GM23338 (cell line): Measurements from ENCODE around the gene HSD17B2. TPM values are rescaled to one million over a fixed set of nuclear protein-coding genes. Genes with fewer than 3 reads are reported as not detected.

ENCODE experiments used
- ATAC-seq: fragments of 200-7000 bp; cut with Tn5 transposase; 3 replicates; pipeline ENCODE4 v1.9.1; 2020
- DNase-seq: peaks from one replicate; pipeline ENCODE4 v3.0.0-alpha.2; 2015; ENCODE audit warnings: low spot score
- H2AFZ ChIP-seq: fragments of 200-600 bp; sonication (generic); 2 replicates; pipeline ENCODE4 v1.8.0; 2016; ENCODE audit warnings: antibody characterized with exemption, mild to moderate bottlenecking, moderate library complexity
- H3F3A ChIP-seq: fragments of 200-600 bp; sonication (generic); replicated peaks from 2 replicates; pipeline ENCODE4 v1.8.0; 2017; ENCODE audit warnings: antibody characterized with exemption, mixed run types, low read depth
- H3K27ac ChIP-seq: fragments of 200-600 bp; sonication (generic); 2 replicates; pipeline ENCODE4 v1.6.1; 2016; ENCODE audit warnings: low read depth
- H3K27me3 ChIP-seq: fragments of 200-600 bp; sonication (generic); 2 replicates; pipeline ENCODE4 v1.8.0; 2016; ENCODE audit warnings: mild to moderate bottlenecking, mixed run types, moderate library complexity; ENCODE audit not compliant: insufficient read depth
- H3K36me3 ChIP-seq: fragments of 200-600 bp; sonication (generic); 2 replicates; pipeline ENCODE4 v1.8.0; 2016; ENCODE audit warnings: mild to moderate bottlenecking; ENCODE audit not compliant: insufficient read depth
- H3K4me1 ChIP-seq: fragments of 200-600 bp; sonication (generic); 2 replicates; pipeline ENCODE4 v1.8.0; 2016; ENCODE audit warnings: mild to moderate bottlenecking, moderate library complexity; ENCODE audit not compliant: insufficient read depth
- H3K4me2 ChIP-seq: fragments of 200-600 bp; sonication (generic); 2 replicates; pipeline ENCODE4 v1.7.1; 2017; ENCODE audit warnings: mixed run types
- H3K4me3 ChIP-seq: fragments of 200-600 bp; sonication (generic); 2 replicates; pipeline ENCODE4 v1.6.1; 2016; ENCODE audit warnings: mixed run types
- H3K79me2 ChIP-seq: fragments of 200-600 bp; sonication (generic); replicated peaks from 2 replicates; pipeline ENCODE4 v1.8.0; 2017; ENCODE audit warnings: mild to moderate bottlenecking; ENCODE audit not compliant: insufficient read depth
- H3K9me2 ChIP-seq: fragments of 200-600 bp; sonication (generic); 2 replicates; pipeline ENCODE4 v1.8.0; 2017; ENCODE audit not compliant: insufficient read depth
- H4K20me1 ChIP-seq: fragments of 200-600 bp; sonication (generic); replicated peaks from 2 replicates; pipeline ENCODE4 v1.8.0; 2017; ENCODE audit warnings: mild to moderate bottlenecking; ENCODE audit not compliant: insufficient read depth
- H3K27ac Mint-ChIP-seq: 2 replicates; pipeline ENCODE4 v1.8.0; 2020; ENCODE audit warnings: inconsistent platforms, mild to moderate bottlenecking, moderate library complexity, mixed read lengths
- H3K27me3 Mint-ChIP-seq: 3 replicates; pipeline ENCODE4 v1.8.0; 2022; ENCODE audit warnings: low read depth, mild to moderate bottlenecking, moderate library complexity, mixed read lengths, inconsistent platforms; ENCODE audit not compliant: insufficient read depth, poor library complexity
- H3K36me3 Mint-ChIP-seq: 3 replicates; pipeline ENCODE4 v1.8.0; 2021; ENCODE audit warnings: low read depth, mild to moderate bottlenecking, inconsistent platforms, moderate library complexity, mixed read lengths
- H3K4me1 Mint-ChIP-seq: 3 replicates; pipeline ENCODE4 v1.8.0; 2020; ENCODE audit warnings: mild to moderate bottlenecking, inconsistent platforms, mixed read lengths
- H3K4me3 Mint-ChIP-seq: 3 replicates; pipeline ENCODE4 v1.8.0; 2021; ENCODE audit warnings: moderate library complexity, mild to moderate bottlenecking, inconsistent platforms, mixed read lengths
- H3K9me3 Mint-ChIP-seq: 3 replicates; pipeline ENCODE4 v1.8.0; 2020; ENCODE audit warnings: moderate library complexity, mild to moderate bottlenecking, inconsistent platforms, mixed read lengths
- CREB1 ChIP-seq: fragments of 250-450 bp; sonication (Bioruptor Pico); IDR thresholded peaks from 2 replicates; pipeline ENCODE4 v1.5.0; 2020; ENCODE audit warnings: low read depth, mild to moderate bottlenecking, moderate library complexity
- CTCF ChIP-seq, 2 experiments: fragments of 200-600 bp in 1 of 2; sonication (generic) in 1 of 2; conservative IDR thresholded peaks; 2 replicates each; pipeline versions ENCODE4 v1.5.1 to v1.6.1; 2016 to 2017; ENCODE audit warnings: antibody characterized with exemption in 2 of 2, low read depth in 2 of 2, mild to moderate bottlenecking in 2 of 2, moderate library complexity in 1 of 2
- ETS1 ChIP-seq: IDR thresholded peaks from 2 replicates; pipeline ENCODE4 v1.6.1; 2016; ENCODE audit warnings: antibody characterized with exemption
- EZH2 ChIP-seq: fragments of 200-600 bp; sonication (generic); IDR thresholded peaks from one replicate; pipeline ENCODE4 v1.8.0; 2017; ENCODE audit warnings: antibody characterized with exemption, mild to moderate bottlenecking, low read depth; ENCODE audit not compliant: unreplicated experiment
- EZH2phosphoT487 ChIP-seq: fragments of 200-600 bp; sonication (generic); IDR thresholded peaks from one replicate; pipeline ENCODE4 v1.8.1; 2018; ENCODE audit warnings: antibody characterized with exemption; ENCODE audit not compliant: unreplicated experiment
- JUNB ChIP-seq: IDR thresholded peaks from one replicate; pipeline ENCODE4 v1.6.1; 2016; ENCODE audit warnings: antibody characterized with exemption; ENCODE audit not compliant: unreplicated experiment
- NANOG ChIP-seq: IDR thresholded peaks from 2 replicates; pipeline ENCODE4 v1.6.1; 2016; ENCODE audit warnings: antibody characterized with exemption, borderline replicate concordance
- POLR2AphosphoS5 ChIP-seq: IDR thresholded peaks from 2 replicates; pipeline ENCODE4 v1.6.1; 2016; ENCODE audit warnings: antibody characterized with exemption, low read depth
- REST ChIP-seq: IDR thresholded peaks from one replicate; pipeline ENCODE4 v1.6.1; 2018; ENCODE audit warnings: antibody characterized with exemption; ENCODE audit not compliant: unreplicated experiment
- STAT1 ChIP-seq: IDR thresholded peaks from one replicate; pipeline ENCODE4 v1.6.1; 2016; ENCODE audit warnings: antibody characterized with exemption; ENCODE audit not compliant: unreplicated experiment
- ZNF114 ChIP-seq: fragments of 250-450 bp; sonication (Bioruptor Pico); IDR thresholded peaks from 2 replicates; pipeline ENCODE4 v1.5.0; 2020; ENCODE audit warnings: mild to moderate bottlenecking, moderate library complexity
- ZNF331 ChIP-seq: fragments of 250-450 bp; sonication (Bioruptor Pico); IDR thresholded peaks from 2 replicates; pipeline ENCODE4 v1.5.0; 2020; ENCODE audit warnings: low read depth, mild to moderate bottlenecking, moderate library complexity
- ZNF462 ChIP-seq: fragments of 250-450 bp; sonication (Bioruptor Pico); IDR thresholded peaks from 2 replicates; pipeline ENCODE4 v1.5.0; 2020; ENCODE audit warnings: mild to moderate bottlenecking, moderate library complexity
- polyA plus RNA-seq: library from polyadenylated mRNA; unstranded; fragments of >200 nt; fragmentation: Nextera tagmentation; extraction: Ambion mirVana; gene quantifications from 2 replicates; pipeline ENCODE4 v1.2.1, GENCODE V29; 2016
- total RNA-seq: library from RNA; depleted of rRNA; stranded (reverse); fragments of >200 nt; shearing (Covaris generic); gene quantifications from 2 replicates; pipeline ENCODE4 v1.2.3, GENCODE V29; 2014

Gene HSD17B2
- total and polyA plus RNA-seq, 2 experiments from 2014 or later, result 0.29 TPM; not detected in 1

GRCh38 chr16:82137822-82138167 is 102.7 kb downstream of the HSD17B2 start:
- Histone ChIP-seq H4K20me1 (no peaks in the 10 kb centered on the region), H2AFZ (no peak overlapping the region), H3F3A (no peaks in the 10 kb centered on the region), H3K79me2 (peaks cover 7% of the 10 kb centered on the region; the same call in 1 of the 2 replicates), H3K4me2 (no peak overlapping the region), H3K4me1 (peaks cover 5% of the 10 kb centered on the region; the same call in 1 of the 2 replicates), H3K27ac (no peak overlapping the region), H3K36me3 (peaks cover 3% of the 10 kb centered on the region; the same call in 1 of the 2 replicates), H3K4me3 (no peak overlapping the region), H3K9me2 (no peaks in the 10 kb centered on the region), H3K27me3 (no peaks in the 10 kb centered on the region)
- TF ChIP-seq STAT1 (no peak), NANOG (no peak), EZH2 (no peak), EZH2phosphoT487 (no peak), ETS1 (no peak), ZNF462 (no peak), CTCF (conservative IDR thresholded peaks at IDR 0.05; ENCODE audit: low read depth in 2 of 2) (no peak), REST (no peak), ZNF331 (CRISPR knock-in tag) (no peak), CREB1 (no peak), POLR2AphosphoS5 (no peak), JUNB (no peak), ZNF114 (no peak)
- no peak for DNase-seq
- Mint-ChIP-seq H3K27ac (no peak overlapping the region), H3K9me3 (peaks cover 13% of the 10 kb centered on the region; the same call in 2 of the 3 replicates), H3K4me3 (no peak overlapping the region), H3K27me3 (peaks cover 3% of the 10 kb centered on the region), H3K4me1 (peaks cover 11% of the 10 kb centered on the region), H3K36me3 (peaks cover 35% of the 10 kb centered on the region)
- ATAC-seq, result no peak
